SW480 (cell line): ENCODE measurements around the gene MLKL.

Experiments used
- DNase-seq: peaks from one replicate; pipeline ENCODE4 v3.0.0-alpha.2; 2016; ENCODE audit warnings: low spot score

MLKL gene

GRCh38 chr16:74650966-74651567 is 49.6 kb downstream of the MLKL start:
- DNase-seq: no peak

DNA sequence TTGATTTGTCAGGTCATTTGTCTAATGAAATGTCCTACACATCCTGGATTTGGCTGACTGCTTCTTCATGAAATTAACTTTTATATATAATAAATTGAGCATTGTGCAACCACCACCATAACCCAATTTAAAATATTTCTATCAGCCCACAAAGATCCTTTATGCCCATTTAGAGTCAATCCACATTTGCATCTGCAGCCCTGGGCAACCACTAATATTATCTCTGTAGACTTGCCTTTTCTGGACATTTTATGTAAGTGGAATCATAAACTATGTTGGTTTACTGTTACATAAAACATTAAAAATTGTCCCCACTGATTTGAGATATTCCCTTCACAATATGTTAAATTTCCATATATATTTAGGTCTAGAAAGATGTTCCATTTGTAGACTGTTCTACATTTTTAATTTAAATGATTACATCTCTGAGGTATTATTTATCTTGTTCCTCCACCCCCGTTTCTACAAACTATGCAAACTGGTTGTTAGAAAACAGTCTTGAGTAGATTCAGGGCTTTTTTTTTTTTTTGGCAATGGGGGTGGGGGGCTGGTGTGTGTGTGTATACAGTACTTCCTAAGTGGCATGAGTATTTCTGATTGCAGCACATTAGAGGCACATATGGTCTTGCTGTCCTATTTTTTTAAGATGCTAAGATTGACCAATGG is 50.7 kb downstream of the MLKL start:
- no peak for DNase-seq

GRCh38 chr16:74641969-74642368 is 58.7 kb downstream of the MLKL start:
- no peak for DNase-seq

DNA sequence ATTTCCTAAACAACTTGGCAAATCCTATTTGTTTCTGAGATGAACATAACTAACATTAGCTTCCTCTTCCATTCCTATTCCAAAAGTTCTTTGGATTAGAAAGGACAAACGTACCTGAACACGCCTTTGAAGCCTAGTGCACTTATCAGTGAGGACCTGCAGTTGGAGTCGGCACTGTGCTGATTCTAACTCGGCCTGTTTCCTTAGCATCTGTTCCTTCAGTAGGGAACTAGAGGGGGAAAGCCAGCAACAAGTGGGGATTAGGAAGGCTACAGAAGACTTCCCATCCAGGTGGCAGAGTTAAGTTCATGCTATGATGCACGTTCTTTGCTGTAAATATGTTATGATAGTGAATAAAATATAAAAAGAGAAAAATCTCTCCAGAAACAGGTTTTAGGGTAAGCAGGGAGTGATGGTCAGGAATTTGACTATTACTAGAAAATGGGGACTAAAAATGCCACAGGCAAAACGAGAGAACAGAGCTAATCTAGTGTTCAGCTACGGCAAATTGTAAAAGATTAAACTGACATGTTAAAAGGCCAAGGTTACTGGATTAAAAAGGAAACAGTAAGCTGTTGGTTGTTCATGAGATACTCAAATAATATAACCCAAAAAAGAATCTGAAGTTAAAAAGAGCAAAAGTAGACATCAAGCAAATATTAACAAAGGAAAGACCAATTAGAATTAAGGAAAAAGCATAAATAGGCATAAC is 62.8 kb downstream of the MLKL start:
- DNase-seq: no peak

- DNase-seq: no peak
These were observed 65.4 kb downstream of the MLKL start for GRCh38 chr16:74635303-74635702.

GRCh38 chr16:74633686-74634085 is 67.0 kb downstream of the MLKL start:
- DNase-seq: no peak

GRCh38 chr16:74627506-74628220 is 73.0 kb downstream of the MLKL start:
- DNase-seq: no peak

- no peak for DNase-seq
These were observed 73.8 kb downstream of the MLKL start for GRCh38 chr16:74626741-74627416.

DNA sequence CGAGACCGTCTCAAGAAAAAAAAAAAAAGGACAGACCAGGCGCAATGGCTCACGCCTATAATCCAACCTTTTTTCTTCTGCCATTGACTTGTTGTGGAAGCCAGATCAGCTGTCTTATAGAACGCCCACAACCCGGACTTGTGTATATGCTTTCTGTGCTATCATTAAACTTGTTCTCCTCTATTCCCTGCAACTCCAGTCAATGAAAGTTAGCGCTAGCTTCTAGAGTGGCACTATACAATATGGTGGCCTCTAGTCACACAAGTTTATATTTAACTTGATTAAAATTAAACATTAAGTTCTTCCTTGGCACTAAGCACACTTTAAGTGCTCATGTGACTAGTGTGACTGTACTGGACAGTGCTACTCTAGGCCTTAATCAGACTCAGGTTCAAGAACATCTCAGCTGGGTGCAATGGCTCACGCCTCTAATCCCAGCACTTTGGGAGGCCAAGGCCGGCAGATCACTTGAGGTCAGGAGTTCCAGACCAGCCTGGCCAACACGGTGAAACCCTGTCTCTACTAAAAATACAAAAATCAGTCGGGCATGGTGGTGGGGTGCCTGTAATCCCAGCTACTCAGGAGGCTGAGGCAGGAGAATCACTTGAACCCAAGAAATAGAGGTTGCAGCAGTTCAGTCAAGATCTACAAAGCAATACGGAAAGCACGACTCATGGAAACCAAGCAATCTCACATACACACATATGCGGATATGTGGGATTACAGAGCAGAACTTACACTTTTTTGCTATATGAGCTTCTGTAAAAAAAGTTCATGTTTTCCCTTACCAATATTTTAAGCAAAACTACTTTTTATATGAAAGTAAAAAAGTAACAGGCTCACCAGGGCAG is 74.9 kb downstream of the MLKL start:
- no peak for DNase-seq

DNA sequence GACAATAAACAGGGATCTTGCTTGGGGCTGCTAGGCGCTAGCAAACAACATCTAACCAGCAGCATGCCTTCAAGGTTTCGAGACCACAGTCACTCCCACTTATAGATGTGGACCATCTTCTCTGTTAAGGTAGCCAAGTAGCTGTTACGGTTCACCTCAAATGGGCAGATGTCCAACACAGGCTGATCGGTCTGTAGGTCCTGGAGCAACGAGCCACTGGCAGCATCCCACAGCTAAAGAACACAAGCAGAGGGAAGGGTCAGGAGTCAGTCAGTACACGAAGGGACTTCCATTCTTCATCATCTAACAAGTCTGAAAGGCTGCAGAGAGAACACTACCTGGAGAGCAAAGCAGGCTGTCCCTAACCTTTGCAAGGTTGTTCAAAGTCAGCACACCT is 76.8 kb downstream of the MLKL start:
- no peak for DNase-seq

DNA sequence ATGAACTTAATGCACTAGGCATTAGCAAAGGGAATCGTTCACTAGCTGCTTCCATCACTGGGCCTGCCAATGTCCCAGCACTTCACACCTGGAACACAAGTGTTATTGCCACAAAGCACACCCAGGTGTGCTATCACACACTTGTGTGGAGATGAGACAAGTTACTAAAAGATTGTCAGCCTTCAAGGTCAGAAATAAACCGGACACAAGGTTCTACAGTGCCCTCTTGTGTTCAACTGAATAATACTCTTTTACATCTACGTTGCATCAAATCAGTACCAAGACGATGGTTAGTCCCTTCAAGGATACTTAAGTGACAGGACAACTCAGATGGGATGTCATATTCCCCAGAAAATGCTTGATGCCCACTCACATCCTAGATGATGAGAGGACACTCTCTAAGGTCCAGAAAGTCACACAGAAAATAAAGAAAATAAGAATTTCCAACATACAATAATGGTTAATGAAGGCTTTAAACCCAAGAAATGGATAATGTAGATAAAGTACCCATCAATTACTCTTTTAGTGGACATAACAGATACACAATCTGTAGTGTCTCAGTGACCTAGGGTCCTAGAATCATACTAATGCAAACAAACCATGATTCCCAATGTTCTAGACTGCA is 77.3 kb downstream of the MLKL start:
- DNase-seq: no peak

- DNase-seq: no peak
These were observed 78.7 kb downstream of the MLKL start for GRCh38 chr16:74622005-74622404.
